H9 (cell line): ENCODE data around the gene PCCA. TPM values are rescaled to one million over a fixed set of nuclear protein-coding genes. Genes with fewer than 3 reads are reported as not detected.

Experiments
- DNase-seq: peaks from one replicate; pipeline ENCODE4 v3.0.0-alpha.2; 2017
- H2AFZ ChIP-seq: one replicate; pipeline ENCODE4 v1.6.1; 2013; ENCODE audit warnings: mild to moderate bottlenecking, low read length, control low read depth, moderate library complexity
- H2AK5ac ChIP-seq: 2 replicates; pipeline ENCODE4 v1.6.1; 2013; ENCODE audit warnings: low read length, control low read depth, mixed read lengths; ENCODE audit not compliant: insufficient read length
- H2BK120ac ChIP-seq: one replicate; pipeline ENCODE4 v1.6.1; 2013; ENCODE audit warnings: low read depth, mild to moderate bottlenecking, low read length, control low read depth, inconsistent platforms; ENCODE audit not compliant: poor library complexity, severe bottlenecking
- H2BK12ac ChIP-seq: 2 replicates; pipeline ENCODE4 v1.6.1; 2013; ENCODE audit warnings: low read length, control low read depth, mixed read lengths, low read depth; ENCODE audit not compliant: insufficient read length
- H2BK15ac ChIP-seq: 2 replicates; pipeline ENCODE4 v1.6.1; 2013; ENCODE audit warnings: low read depth, low read length, control low read depth
- H2BK20ac ChIP-seq: one replicate; pipeline ENCODE4 v1.6.1; 2013; ENCODE audit warnings: low read depth, mild to moderate bottlenecking, low read length, control low read depth, inconsistent platforms; ENCODE audit not compliant: poor library complexity, severe bottlenecking
- H2BK5ac ChIP-seq: 2 replicates; pipeline ENCODE4 v1.6.1; 2013; ENCODE audit warnings: low read length, control low read depth, mixed read lengths; ENCODE audit not compliant: insufficient read length
- H3K14ac ChIP-seq: 2 replicates; pipeline ENCODE4 v1.6.1; 2013; ENCODE audit warnings: low read length, control low read depth; ENCODE audit not compliant: insufficient read depth
- H3K18ac ChIP-seq: 2 replicates; pipeline ENCODE4 v1.6.1; 2013; ENCODE audit warnings: low read depth, mild to moderate bottlenecking, mixed read lengths, low read length, control low read depth; ENCODE audit not compliant: insufficient read length
- H3K23ac ChIP-seq: 2 replicates; pipeline ENCODE4 v1.6.1; 2013; ENCODE audit warnings: low read length, control low read depth, mixed read lengths, low read depth; ENCODE audit not compliant: insufficient read length
- H3K23me2 ChIP-seq: 2 replicates; pipeline ENCODE4 v1.6.1; 2013; ENCODE audit warnings: low read depth, mild to moderate bottlenecking, mixed read lengths, low read length, control low read depth; ENCODE audit not compliant: insufficient read length, poor library complexity, severe bottlenecking
- H3K27ac ChIP-seq: 2 replicates; pipeline ENCODE4 v1.5.1; 2013; ENCODE audit warnings: low read length, control low read depth, mixed read lengths, low read depth; ENCODE audit not compliant: insufficient read length
- H3K27me3 ChIP-seq: 2 replicates; pipeline ENCODE4 v1.6.1; 2013; ENCODE audit warnings: low read length, control low read depth, inconsistent platforms; ENCODE audit not compliant: insufficient read depth
- H3K4ac ChIP-seq: 2 replicates; pipeline ENCODE4 v1.6.1; 2013; ENCODE audit warnings: low read depth, mild to moderate bottlenecking, control low read depth, inconsistent platforms, low read length, moderate library complexity
- H3K4me1 ChIP-seq: 2 replicates; pipeline ENCODE4 v1.6.1; 2013; ENCODE audit warnings: low read length, control low read depth, inconsistent platforms; ENCODE audit not compliant: insufficient read depth
- H3K4me2 ChIP-seq: 2 replicates; pipeline ENCODE4 v1.6.1; 2013; ENCODE audit warnings: low read length, control low read depth, mixed read lengths; ENCODE audit not compliant: insufficient read length, insufficient read depth
- H3K56ac ChIP-seq: 2 replicates; pipeline ENCODE4 v1.6.1; 2013; ENCODE audit warnings: low read depth, mild to moderate bottlenecking, mixed read lengths, low read length, control low read depth; ENCODE audit not compliant: insufficient read length
- H3K79me1 ChIP-seq: 2 replicates; pipeline ENCODE4 v1.6.1; 2013; ENCODE audit warnings: low read depth, mild to moderate bottlenecking, moderate library complexity, low read length, control low read depth, inconsistent platforms; ENCODE audit not compliant: insufficient read depth, poor library complexity, severe bottlenecking
- H3K79me2 ChIP-seq: 2 replicates; pipeline ENCODE4 v1.6.1; 2013; ENCODE audit warnings: low read length, control low read depth, inconsistent platforms; ENCODE audit not compliant: insufficient read depth
- H3K9ac ChIP-seq: 2 replicates; pipeline ENCODE4 v1.6.1; 2013; ENCODE audit warnings: low read length, control low read depth, mixed read lengths; ENCODE audit not compliant: insufficient read length; ENCODE audit errors: extremely low read depth
- H3K9me3 ChIP-seq: one replicate; pipeline ENCODE4 v1.6.1; 2013; ENCODE audit warnings: low read depth, low read length, inconsistent platforms; ENCODE audit not compliant: control insufficient read depth
- H3T11ph ChIP-seq: one replicate; pipeline ENCODE4 v1.6.1; 2013; ENCODE audit warnings: mild to moderate bottlenecking, low read length, control low read depth, inconsistent platforms
- H4K20me1 ChIP-seq: one replicate; pipeline ENCODE4 v1.6.1; 2013; ENCODE audit not compliant: control insufficient read depth, insufficient read length, insufficient read depth
- H4K5ac ChIP-seq: 2 replicates; pipeline ENCODE4 v1.6.1; 2013; ENCODE audit warnings: low read depth, mild to moderate bottlenecking, mixed read lengths, low read length, control low read depth; ENCODE audit not compliant: insufficient read length
- H4K8ac ChIP-seq: replicated peaks from 2 replicates; pipeline ENCODE4 v1.6.1; 2013; ENCODE audit warnings: low read length, control low read depth, mixed read lengths, low read depth; ENCODE audit not compliant: insufficient read length
- H4K91ac ChIP-seq: 2 replicates; pipeline ENCODE4 v1.6.1; 2013; ENCODE audit warnings: low read depth, mild to moderate bottlenecking, moderate library complexity, mixed read lengths, low read length, control low read depth; ENCODE audit not compliant: insufficient read length
- H3K27ac Mint-ChIP-seq, 3 experiments: 2 replicates in 2 of 3; 3 replicates in 1 of 3; pipeline ENCODE4 v1.8.0; 2020 to 2021; ENCODE audit warnings: mixed read lengths in 3 of 3, mild to moderate bottlenecking in 1 of 3, moderate library complexity in 1 of 3
- H3K27me3 Mint-ChIP-seq: 2 replicates; pipeline ENCODE4 v1.8.0; 2021; ENCODE audit warnings: low read depth, mild to moderate bottlenecking, moderate library complexity, mixed read lengths
- H3K36me3 Mint-ChIP-seq, 3 experiments: 2 replicates in 2 of 3; 3 replicates in 1 of 3; pipeline ENCODE4 v1.8.0; 2020 to 2021; ENCODE audit warnings: low read depth in 3 of 3, mixed read lengths in 3 of 3; ENCODE audit not compliant: insufficient read depth in 1 of 3
- H3K4me1 Mint-ChIP-seq, 2 experiments: 2 replicates each; pipeline ENCODE4 v1.8.0; 2020; ENCODE audit warnings: mixed read lengths in 2 of 2
- H3K4me3 Mint-ChIP-seq, 2 experiments: 2 replicates in 1 of 2; 3 replicates in 1 of 2; pipeline ENCODE4 v1.8.0; 2020 to 2021; ENCODE audit warnings: mild to moderate bottlenecking in 2 of 2, mixed read lengths in 2 of 2, moderate library complexity in 1 of 2
- H3K9me3 Mint-ChIP-seq, 2 experiments: 2 replicates in 1 of 2; 3 replicates in 1 of 2; pipeline ENCODE4 v1.8.0; 2020; ENCODE audit warnings: mild to moderate bottlenecking in 2 of 2, mixed read lengths in 2 of 2, moderate library complexity in 1 of 2
- WGBS: extraction: QIAGEN DNeasy Blood & Tissue Kit; methylation state at CpG from one replicate; pipeline ENCODE4 v1.1.7; 2013; ENCODE audit warnings: missing lambda C conversion rate, low lambda C conversion rate, mixed read lengths; ENCODE audit not compliant: insufficient read length; ENCODE audit errors: extremely low coverage; 5-methylcytosine and 5-hydroxymethylcytosine counted together
- total RNA-seq: library from RNA; stranded (reverse); gene quantifications from 2 replicates; pipeline ENCODE4 v1.2.1, GENCODE V29; 2021
- TF ChIP-seq, protein P1 (sequence below): fragments of 200-600 bp; sonication (generic); conservative IDR thresholded peaks from 3 replicates; pipeline ENCODE4 v1.8.0; 2021; ENCODE audit warnings: antibody characterized with exemption, mild to moderate bottlenecking

Gene PCCA
- total RNA-seq, 1 experiment from 2014 or later, result 56.5 TPM

DNA sequence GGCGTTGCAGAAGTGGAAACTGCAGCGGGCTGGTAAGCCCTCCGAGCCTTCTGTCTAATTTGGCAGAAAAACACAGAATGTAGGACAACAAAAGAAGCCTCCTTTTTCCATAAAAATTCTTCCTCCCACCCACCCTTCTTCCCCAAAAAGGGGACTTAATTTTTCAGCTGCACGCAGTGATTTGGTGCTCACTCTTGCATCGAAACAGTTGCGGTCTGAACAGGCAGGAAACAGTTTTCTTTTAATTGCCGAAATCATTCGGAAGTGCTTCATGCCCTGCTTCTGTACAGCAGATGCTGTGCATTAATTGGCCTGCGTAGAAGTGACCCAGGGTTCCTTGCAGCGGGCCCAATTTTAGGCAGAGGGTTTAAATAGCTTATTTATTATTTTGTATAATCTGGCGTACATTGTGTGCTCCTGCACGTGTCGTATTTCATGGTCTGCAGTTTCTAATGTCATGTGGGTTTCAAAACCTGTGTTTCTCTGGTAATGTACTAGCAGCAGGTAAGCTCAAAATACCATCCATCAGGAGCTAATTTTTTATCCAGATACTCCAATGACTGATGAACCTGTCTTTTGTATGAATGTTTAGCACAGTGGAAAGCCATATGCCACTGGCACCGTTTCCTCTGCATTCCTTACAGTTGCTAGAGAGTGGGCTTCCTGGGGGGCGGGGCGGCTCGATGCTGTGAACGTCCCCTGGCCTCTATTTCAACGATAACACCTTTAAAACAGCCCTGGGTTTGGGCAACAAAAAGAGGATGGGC lies 433.1 kb downstream of the PCCA start:
- Mint-ChIP-seq H3K9me3 (no peaks in the 10 kb centered on the region), H3K27ac (0 out of 7 replicates have a peak overlapping the region, but pooled peaks of 1 of the 3 experiments have one; percentile 21), H3K4me3 (no peak overlapping the region), H3K36me3 (peaks cover 0 to under 1% (median 0%) of the 10 kb centered on the region in 3 experiments; a peak in 3 of 7 replicates), H3K27me3 (no peaks in the 10 kb centered on the region), H3K4me1 (peaks cover 52 to 59% of the 10 kb centered on the region in 2 experiments)
- Histone ChIP-seq H3K56ac (no peak overlapping the region), H2BK5ac (no peak overlapping the region), H3K4me2 (no peak overlapping the region), H3K23me2 (no peaks in the 10 kb centered on the region), H3K23ac (no peak overlapping the region), H3K79me2 (no peaks in the 10 kb centered on the region), H4K20me1 (no peaks in the 10 kb centered on the region), H2BK12ac (no peak overlapping the region), H3K27me3 (no peaks in the 10 kb centered on the region), H2BK120ac (no peak overlapping the region), H3K4me1 (peaks cover 15% of the 10 kb centered on the region; the same call in 1 of the 2 replicates), H3K4ac (no peak overlapping the region), H2BK20ac (no peak overlapping the region), H4K91ac (no peak overlapping the region), H3K14ac (no peak overlapping the region), H2AK5ac (no peak overlapping the region), H3K27ac (no peak overlapping the region), H3T11ph (no peak overlapping the region), H2BK15ac (no peak overlapping the region), H4K8ac (no peak overlapping the region), H3K18ac (no peak overlapping the region), H4K5ac (no peak overlapping the region), H3K79me1 (no peaks in the 10 kb centered on the region), H3K9ac (no peak overlapping the region), H3K9me3 (no peaks in the 10 kb centered on the region), H2AFZ (no peak overlapping the region)
- TF ChIP-seq, protein P1, sequence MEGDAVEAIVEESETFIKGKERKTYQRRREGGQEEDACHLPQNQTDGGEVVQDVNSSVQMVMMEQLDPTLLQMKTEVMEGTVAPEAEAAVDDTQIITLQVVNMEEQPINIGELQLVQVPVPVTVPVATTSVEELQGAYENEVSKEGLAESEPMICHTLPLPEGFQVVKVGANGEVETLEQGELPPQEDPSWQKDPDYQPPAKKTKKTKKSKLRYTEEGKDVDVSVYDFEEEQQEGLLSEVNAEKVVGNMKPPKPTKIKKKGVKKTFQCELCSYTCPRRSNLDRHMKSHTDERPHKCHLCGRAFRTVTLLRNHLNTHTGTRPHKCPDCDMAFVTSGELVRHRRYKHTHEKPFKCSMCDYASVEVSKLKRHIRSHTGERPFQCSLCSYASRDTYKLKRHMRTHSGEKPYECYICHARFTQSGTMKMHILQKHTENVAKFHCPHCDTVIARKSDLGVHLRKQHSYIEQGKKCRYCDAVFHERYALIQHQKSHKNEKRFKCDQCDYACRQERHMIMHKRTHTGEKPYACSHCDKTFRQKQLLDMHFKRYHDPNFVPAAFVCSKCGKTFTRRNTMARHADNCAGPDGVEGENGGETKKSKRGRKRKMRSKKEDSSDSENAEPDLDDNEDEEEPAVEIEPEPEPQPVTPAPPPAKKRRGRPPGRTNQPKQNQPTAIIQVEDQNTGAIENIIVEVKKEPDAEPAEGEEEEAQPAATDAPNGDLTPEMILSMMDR, result no peak
- WGBS, result no CpG with 5 or more reads among the region's 19 CpGs
- DNase-seq, result no peak
